ENCODE data around the gene FHIT.

GRCh38 chr3:60703956-60704736, 547.1 kb downstream of the FHIT start:
- no peak for TF ChIP-seq EZH2 (IDR thresholded peaks at IDR 0.05; ENCODE audit: insufficient read depth, poor library complexity, severe bottlenecking)
- no peak for TF ChIP-seq EZH2phosphoT487 (IDR thresholded peaks at IDR 0.05; ENCODE audit: insufficient read depth, low read depth)

Data from GM23248 (cell line).